GM12801 (cell line): ENCODE results near the gene RAB17.

ENCODE experiments used
- CTCF ChIP-seq: IDR thresholded peaks from one replicate; pipeline ENCODE4 v1.5.1; 2011; ENCODE audit warnings: control low read depth; ENCODE audit not compliant: insufficient read length; ENCODE audit errors: extremely low read depth

Gene RAB17

DNA sequence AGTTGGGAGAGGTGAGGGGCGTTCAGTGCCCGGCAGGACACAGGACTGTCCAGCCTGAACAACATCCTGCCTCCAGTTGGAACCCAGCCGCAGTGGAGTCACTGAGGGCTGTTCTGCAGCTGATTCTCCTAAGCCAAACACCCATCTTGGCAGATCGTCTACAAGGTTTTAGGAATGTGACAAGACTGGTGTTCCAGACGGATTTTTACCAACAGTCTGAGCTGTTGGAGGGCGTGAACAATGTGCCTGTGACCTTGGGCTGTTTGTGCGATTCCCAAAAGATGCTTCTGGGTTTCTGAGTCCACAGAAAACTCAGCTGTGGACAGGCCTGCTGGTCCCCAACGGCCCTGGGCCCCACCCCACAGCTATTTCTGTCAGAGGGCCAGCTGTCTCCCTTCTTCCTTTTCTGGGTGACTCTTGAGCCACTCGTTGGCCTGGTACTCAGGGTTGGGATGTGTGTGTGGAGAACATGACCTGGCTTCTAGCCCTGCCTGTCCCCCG lies 42.6 kb upstream of the RAB17 start:
- no peak for TF ChIP-seq CTCF

GRCh38 chr2:237631801-237632585 lies 41.5 kb upstream of the RAB17 start:
- TF ChIP-seq CTCF, result no peak

- no peak for TF ChIP-seq CTCF
Observed at GRCh38 chr2:237631007-237631785, 40.7 kb upstream of the RAB17 start.

GRCh38 chr2:237630216-237631000 lies 39.9 kb upstream of the RAB17 start:
- TF ChIP-seq CTCF, result no peak

- TF ChIP-seq CTCF, result no peak
Observed at GRCh38 chr2:237629739-237630138, 39.2 kb upstream of the RAB17 start.

DNA sequence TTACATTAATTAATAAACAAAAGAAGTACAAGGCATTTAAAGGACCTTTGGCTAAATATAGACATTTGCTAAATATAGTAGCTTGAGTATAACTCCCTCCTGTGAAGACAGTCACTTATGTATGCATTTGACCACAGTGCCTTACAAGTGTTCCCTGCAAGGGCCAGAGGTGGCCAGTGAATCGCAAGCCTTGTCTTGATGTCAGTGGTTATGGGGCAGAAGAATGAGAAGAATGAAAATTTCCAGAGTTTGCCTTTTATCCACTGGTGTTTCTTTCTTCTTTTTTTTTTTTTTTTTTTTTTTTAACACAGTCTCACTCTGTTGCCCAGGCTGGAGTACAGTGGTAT lies 38.6 kb upstream of the RAB17 start:
- TF ChIP-seq CTCF, result no peak
